ENCODE results near the gene KATNAL2.
A peak's percentile ranks its signal among the peaks of the same experiment; 100 is the strongest.

The KATNAL2 gene

DNA sequence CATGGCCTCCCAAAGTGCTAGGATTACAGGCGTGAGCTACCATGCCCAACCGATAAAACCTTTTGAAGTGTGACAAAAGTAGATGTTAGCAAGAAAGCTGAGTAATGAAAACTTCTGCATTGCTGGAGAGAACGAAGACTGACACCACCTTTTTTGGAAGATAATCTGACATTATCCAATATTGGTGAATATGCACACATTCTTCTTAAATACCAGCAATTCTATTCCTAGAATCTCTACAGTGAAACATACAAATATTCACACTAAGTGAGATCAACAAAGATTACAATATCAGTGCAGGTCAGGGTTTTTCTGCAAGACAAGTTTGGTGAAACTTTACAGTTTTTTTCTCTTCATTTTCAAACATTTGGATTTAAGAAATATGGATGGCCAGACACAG, 7.9 kb upstream of the KATNAL2 start:
- ChIA-PET POLR2A (no interaction called here), CTCF (no interaction called here)
- DNase-seq (ENCODE audit: extremely low spot score) = no peak
- TF ChIP-seq SUZ12 (IDR thresholded peaks at IDR 0.05) (no peak), BHLHE40 (IDR thresholded peaks at IDR 0.05; ENCODE audit: borderline replicate concordance) (no peak), L3MBTL2 (conservative IDR thresholded peaks at IDR 0.05) (no peak), PKNOX1 (IDR thresholded peaks at IDR 0.05) (no peak), SP1 (IDR thresholded peaks at IDR 0.05) (no peak), TARDBP (IDR thresholded peaks at IDR 0.05) (no peak), ELF4 (IDR thresholded peaks at IDR 0.05) (no peak), FOXK2 (IDR thresholded peaks at IDR 0.05) (no peak), FOXA1 (IDR thresholded peaks at IDR 0.05) (no peak), FOXM1 (IDR thresholded peaks at IDR 0.05; ENCODE audit: borderline replicate concordance) (no peak), CTBP1 (IDR thresholded peaks at IDR 0.05; ENCODE audit: borderline replicate concordance) (no peak), LEF1 (IDR thresholded peaks at IDR 0.05; ENCODE audit: borderline replicate concordance) (no peak), ZNF384 (IDR thresholded peaks at IDR 0.05) (no peak), NFRKB (IDR thresholded peaks at IDR 0.05) (no peak), HDGF (IDR thresholded peaks at IDR 0.05; ENCODE audit: borderline replicate concordance) (no peak), ARNT (IDR thresholded peaks at IDR 0.05) (no peak)

DNA sequence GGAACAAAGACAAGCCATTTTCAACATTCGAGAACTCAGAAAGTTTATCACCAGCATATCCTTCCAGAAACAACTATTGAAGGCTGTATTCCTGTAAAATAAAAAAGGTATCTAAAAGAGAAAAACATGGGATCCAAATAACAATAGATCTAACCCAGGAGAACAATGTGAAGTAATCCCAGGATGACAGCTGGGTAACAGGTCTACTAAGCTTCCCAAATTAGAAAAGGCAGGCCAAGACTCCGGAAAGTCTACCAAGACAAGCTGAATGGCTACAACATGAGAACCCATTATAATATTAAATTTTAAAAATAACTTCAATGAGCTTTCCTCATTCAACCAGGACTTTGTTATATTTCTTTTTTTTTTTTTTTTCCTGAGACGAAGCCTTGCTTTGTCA, 6.5 kb upstream of the KATNAL2 start:
- no peak for TF ChIP-seq SP1 (IDR thresholded peaks at IDR 0.05)
- TF ChIP-seq ZNF384 (IDR thresholded peaks at IDR 0.05) = no peak
- no peak for TF ChIP-seq CTBP1 (IDR thresholded peaks at IDR 0.05; ENCODE audit: borderline replicate concordance)
- no peak for TF ChIP-seq NFRKB (IDR thresholded peaks at IDR 0.05)
- TF ChIP-seq BHLHE40 (IDR thresholded peaks at IDR 0.05; ENCODE audit: borderline replicate concordance) = no peak
- no peak for TF ChIP-seq PKNOX1 (IDR thresholded peaks at IDR 0.05)
- no peak for TF ChIP-seq FOXM1 (IDR thresholded peaks at IDR 0.05; ENCODE audit: borderline replicate concordance)
- TF ChIP-seq L3MBTL2 (conservative IDR thresholded peaks at IDR 0.05) = no peak
- no peak for TF ChIP-seq TARDBP (IDR thresholded peaks at IDR 0.05)
- TF ChIP-seq ELF4 (IDR thresholded peaks at IDR 0.05) = no peak
- TF ChIP-seq LEF1 (IDR thresholded peaks at IDR 0.05; ENCODE audit: borderline replicate concordance) = no peak
- no peak for TF ChIP-seq SUZ12 (IDR thresholded peaks at IDR 0.05)
- no peak for TF ChIP-seq FOXK2 (IDR thresholded peaks at IDR 0.05)
- TF ChIP-seq FOXA1 (IDR thresholded peaks at IDR 0.05) = no peak
- TF ChIP-seq HDGF (IDR thresholded peaks at IDR 0.05; ENCODE audit: borderline replicate concordance) = no peak
- no peak for TF ChIP-seq ARNT (IDR thresholded peaks at IDR 0.05)
- no peak for DNase-seq (ENCODE audit: extremely low spot score)
- ChIA-PET CTCF (interaction anchor here (0.6 to 0.7 kb wide), 2 partner anchors 88 to 199 kb away, joined by 3 read pairs; no protein-coding TSS in a partner anchor), POLR2A (no interaction called here)

- no peak for DNase-seq (ENCODE audit: extremely low spot score)
- ChIA-PET POLR2A (interaction anchor here (0.7 to 2.3 kb wide), 2 partner anchors 18 to 24 kb away, joined by 3 to 8 read pairs; no protein-coding TSS in a partner anchor), CTCF (no interaction called here)
- no peak for TF ChIP-seq BHLHE40 (IDR thresholded peaks at IDR 0.05; ENCODE audit: borderline replicate concordance)
- no peak for TF ChIP-seq SUZ12 (IDR thresholded peaks at IDR 0.05)
- no peak for TF ChIP-seq HDGF (IDR thresholded peaks at IDR 0.05; ENCODE audit: borderline replicate concordance)
- TF ChIP-seq FOXA1 (IDR thresholded peaks at IDR 0.05) = no peak
- TF ChIP-seq SP1 (IDR thresholded peaks at IDR 0.05) = no peak
- no peak for TF ChIP-seq ZNF384 (IDR thresholded peaks at IDR 0.05)
- TF ChIP-seq ARNT (IDR thresholded peaks at IDR 0.05) = no peak
- no peak for TF ChIP-seq PKNOX1 (IDR thresholded peaks at IDR 0.05)
- no peak for TF ChIP-seq CTBP1 (IDR thresholded peaks at IDR 0.05; ENCODE audit: borderline replicate concordance)
These were observed 1.4 kb upstream of the KATNAL2 start for GRCh38 chr18:46915800-46916550.

DNA sequence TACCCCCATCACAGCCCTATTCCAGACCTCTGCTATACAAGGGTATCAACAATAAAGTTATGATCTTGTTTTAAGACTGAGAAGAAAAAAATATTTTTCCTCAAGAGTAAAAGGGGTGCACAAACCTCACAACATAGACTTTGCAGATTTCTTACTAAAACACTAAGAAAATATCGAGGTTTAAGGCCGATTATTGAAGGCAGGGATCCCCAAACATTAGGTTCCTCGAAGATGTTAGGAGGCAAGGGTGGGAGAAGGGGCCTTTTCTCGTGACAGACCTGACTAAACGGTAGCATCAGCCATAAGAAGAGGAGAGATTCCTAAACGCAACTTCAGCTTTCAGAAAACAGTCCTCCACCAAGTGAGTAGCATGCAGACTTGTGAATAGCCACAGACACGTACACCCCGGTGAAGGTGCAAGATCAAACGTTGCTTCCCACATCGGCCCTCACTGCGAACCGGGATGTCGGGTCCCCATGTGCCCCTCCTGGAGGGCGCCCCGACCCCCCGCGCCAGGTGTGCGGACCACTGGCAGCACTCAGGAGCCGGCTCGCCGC, 773 bp upstream of the KATNAL2 start:
- DNase-seq (ENCODE audit: extremely low spot score) = no peak
- ChIA-PET POLR2A (interaction anchor here (0.6 to 2.3 kb wide), 6 partner anchors 18 to 48 kb away, joined by 3 to 8 read pairs (median 4); no protein-coding TSS in a partner anchor), CTCF (no interaction called here)
- no peak for TF ChIP-seq FOXA1 (IDR thresholded peaks at IDR 0.05)
- TF ChIP-seq SUZ12 (IDR thresholded peaks at IDR 0.05) = no peak
- TF ChIP-seq L3MBTL2 (conservative IDR thresholded peaks at IDR 0.05) = 0 out of 2 replicates have a peak, but pooled peaks have one; percentile 16

GRCh38 chr18:46917803-46918600, 600 bp downstream of the KATNAL2 start:
- TF ChIP-seq PKNOX1 (IDR thresholded peaks at IDR 0.05) (no peak), L3MBTL2 (conservative IDR thresholded peaks at IDR 0.05) (peak; percentile 31)
- CTCF ChIA-PET = no interaction called here
- POLR2A ChIA-PET = interaction anchor here (0.5 to 2.3 kb wide), 8 partner anchors 19 to 111 kb away, joined by 3 to 8 read pairs (median 4); no protein-coding TSS in a partner anchor
- DNase-seq (ENCODE audit: extremely low spot score) = no peak
